ENCODE data around the gene DCLK2. TPM values are rescaled to one million over a fixed set of nuclear protein-coding genes. Genes with fewer than 3 reads are reported as not detected.

Gene DCLK2
- total RNA-seq, 2 donors from 2014 or later, result 0.20 to 0.42 TPM

DNA sequence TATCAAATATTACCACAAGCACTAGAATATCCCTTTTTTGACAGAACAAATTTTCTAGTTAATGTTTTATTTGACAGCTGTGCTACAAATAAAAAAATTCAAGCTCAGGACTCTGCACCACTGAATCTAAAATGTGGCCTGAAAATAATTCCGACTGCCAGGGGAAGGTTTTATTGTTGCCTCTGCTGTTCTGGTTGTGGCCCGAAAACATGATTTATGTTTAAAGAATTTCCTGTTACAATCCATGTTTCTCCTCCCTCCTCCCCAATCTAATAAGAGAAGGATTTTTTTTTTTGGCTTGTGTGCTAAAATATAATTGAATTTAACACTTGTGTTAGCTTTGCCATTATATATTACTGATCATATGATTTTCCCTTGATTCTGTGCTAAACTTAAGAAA is 227.8 kb downstream of the DCLK2 start:
- no peak overlapping the region for H3K4me3 ChIP-seq (ENCODE audit: low read length)
- H3K27me3 ChIP-seq (ENCODE audit: control insufficient read depth, insufficient read depth, low read length, poor library complexity, severe bottlenecking), result no peaks in the 10 kb centered on the region
- H3K27ac ChIP-seq (ENCODE audit: low read depth, low read length), result no peak overlapping the region
- H3K9me3 ChIP-seq (ENCODE audit: control insufficient read depth, low read length), result no peaks in the 10 kb centered on the region
- 79% methylated on average over 1 of the region's 2 CpGs; no CpG with 5 or more reads in 1 of the 2 experiments for WGBS, 2 experiments (ENCODE audit: insufficient coverage in 1 of 2, insufficient read length in 1 of 2)
- TF ChIP-seq, protein P1, sequence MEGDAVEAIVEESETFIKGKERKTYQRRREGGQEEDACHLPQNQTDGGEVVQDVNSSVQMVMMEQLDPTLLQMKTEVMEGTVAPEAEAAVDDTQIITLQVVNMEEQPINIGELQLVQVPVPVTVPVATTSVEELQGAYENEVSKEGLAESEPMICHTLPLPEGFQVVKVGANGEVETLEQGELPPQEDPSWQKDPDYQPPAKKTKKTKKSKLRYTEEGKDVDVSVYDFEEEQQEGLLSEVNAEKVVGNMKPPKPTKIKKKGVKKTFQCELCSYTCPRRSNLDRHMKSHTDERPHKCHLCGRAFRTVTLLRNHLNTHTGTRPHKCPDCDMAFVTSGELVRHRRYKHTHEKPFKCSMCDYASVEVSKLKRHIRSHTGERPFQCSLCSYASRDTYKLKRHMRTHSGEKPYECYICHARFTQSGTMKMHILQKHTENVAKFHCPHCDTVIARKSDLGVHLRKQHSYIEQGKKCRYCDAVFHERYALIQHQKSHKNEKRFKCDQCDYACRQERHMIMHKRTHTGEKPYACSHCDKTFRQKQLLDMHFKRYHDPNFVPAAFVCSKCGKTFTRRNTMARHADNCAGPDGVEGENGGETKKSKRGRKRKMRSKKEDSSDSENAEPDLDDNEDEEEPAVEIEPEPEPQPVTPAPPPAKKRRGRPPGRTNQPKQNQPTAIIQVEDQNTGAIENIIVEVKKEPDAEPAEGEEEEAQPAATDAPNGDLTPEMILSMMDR (conservative IDR thresholded peaks at IDR 0.05), result no peak
- no peaks in the 10 kb centered on the region for H3K4me1 ChIP-seq (ENCODE audit: control insufficient read depth, insufficient read depth, low read length)
- H3K36me3 ChIP-seq (ENCODE audit: control insufficient read depth, insufficient read depth, low read length), result peaks cover 5% of the 10 kb centered on the region
- no peaks in the 10 kb centered on the region for H3K9me3 Mint-ChIP-seq
- no peaks in the 10 kb centered on the region for H3K36me3 Mint-ChIP-seq (ENCODE audit: low read depth)
- H3K4me1 Mint-ChIP-seq, result no peaks in the 10 kb centered on the region
- H3K27ac Mint-ChIP-seq, result no peak overlapping the region
- no peak overlapping the region for H3K4me3 Mint-ChIP-seq
- no peak for DNase-seq
- no peaks in the 10 kb centered on the region for H3K27me3 Mint-ChIP-seq (ENCODE audit: insufficient read depth)
- no peak overlapping the region for H3K9ac ChIP-seq (ENCODE audit: extremely low read depth, low read length, poor library complexity, severe bottlenecking)

- H3K27ac Mint-ChIP-seq, result no peak overlapping the region
- no peak overlapping the region for H3K4me3 Mint-ChIP-seq
- DNase-seq, result no peak
- no peaks in the 10 kb centered on the region for H3K27me3 Mint-ChIP-seq (ENCODE audit: insufficient read depth)
- H3K4me1 Mint-ChIP-seq, result no peaks in the 10 kb centered on the region
- Histone ChIP-seq H3K27me3 (ENCODE audit: control insufficient read depth, insufficient read depth, low read length, poor library complexity, severe bottlenecking) (no peaks in the 10 kb centered on the region), H3K9me3 (ENCODE audit: control insufficient read depth, low read length) (no peaks in the 10 kb centered on the region), H3K36me3 (ENCODE audit: control insufficient read depth, insufficient read depth, low read length) (peaks cover 5% of the 10 kb centered on the region), H3K9ac (ENCODE audit: extremely low read depth, low read length, poor library complexity, severe bottlenecking) (no peak overlapping the region), H3K4me1 (ENCODE audit: control insufficient read depth, insufficient read depth, low read length) (no peaks in the 10 kb centered on the region), H3K4me3 (ENCODE audit: low read length) (no peak overlapping the region), H3K27ac (ENCODE audit: low read depth, low read length) (no peak overlapping the region)
- H3K9me3 Mint-ChIP-seq, result no peaks in the 10 kb centered on the region
- no peaks in the 10 kb centered on the region for H3K36me3 Mint-ChIP-seq (ENCODE audit: low read depth)
- 85% methylated on average over 1 of the region's 1 CpG; no CpG with 5 or more reads in 1 of the 2 experiments for WGBS, 2 experiments (ENCODE audit: insufficient coverage in 1 of 2, insufficient read length in 1 of 2)
- TF ChIP-seq, protein P1 (conservative IDR thresholded peaks at IDR 0.05), result no peak
Measured at GRCh38 chr4:150306719-150307118, 228.5 kb downstream of the DCLK2 start.

All from endodermal cell (in vitro differentiated cells).